A172 (cell line): ENCODE results near the gene RHBDL3. TPM values are rescaled to one million over a fixed set of nuclear protein-coding genes. Genes with fewer than 3 reads are reported as not detected.

Experiments
- DNase-seq: peaks from one replicate; pipeline ENCODE4 v3.0.0-alpha.2; 2015; ENCODE audit warnings: low spot score
- total RNA-seq: library from RNA; depleted of rRNA; stranded (reverse); fragments of >200 nt; shearing (Covaris generic); gene quantifications from 2 replicates; pipeline ENCODE4 v1.2.3, GENCODE V29; 2014; rRNA removed

The RHBDL3 gene
- total RNA-seq, 1 experiment from 2014 or later = 3.7 TPM

GRCh38 chr17:32357615-32358014, 92.0 kb downstream of the RHBDL3 start:
- no peak for DNase-seq

GRCh38 chr17:32361270-32361669, 95.6 kb downstream of the RHBDL3 start:
- no peak for DNase-seq

DNA sequence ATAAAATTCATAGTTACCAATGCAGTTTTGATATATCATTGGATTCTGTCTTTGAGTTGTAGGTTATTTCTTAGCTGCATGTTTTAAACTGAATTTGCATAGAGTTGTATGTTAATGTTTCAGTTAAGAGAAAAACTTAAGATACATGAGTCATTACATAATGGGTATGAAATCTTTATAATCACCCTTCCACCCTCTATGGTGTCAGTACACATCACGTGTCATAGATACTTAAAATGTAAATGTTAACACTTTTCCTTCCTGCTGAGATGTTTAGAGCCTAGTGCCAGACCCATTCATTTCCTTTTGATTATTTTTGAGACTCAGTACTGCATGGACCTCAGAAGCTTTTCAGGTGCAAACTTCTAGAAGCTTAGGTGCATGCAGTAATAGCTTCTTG, 104.8 kb downstream of the RHBDL3 start:
- DNase-seq = no peak

Other genes with a start within 250 kb of the RHBDL3 start
- 86.6 and 112 TPM in 2 replicates for gene RHOT1, start 123.3 kb upstream of the RHBDL3 start, total RNA-seq
- gene C17orf75, start 76.3 kb downstream of the RHBDL3 start, total RNA-seq = 75.6 and 89.5 TPM in 2 replicates
- gene ZNF207, start 84.3 kb downstream of the RHBDL3 start, total RNA-seq = 221 and 227 TPM in 2 replicates
- 214 and 304 TPM in 2 replicates for gene PSMD11, start 178.7 kb downstream of the RHBDL3 start, total RNA-seq
- gene CDK5R1, start 221.2 kb downstream of the RHBDL3 start, total RNA-seq = 5.0 and 6.3 TPM in 2 replicates